OCI-LY7 (cell line): ENCODE data around the gene TBC1D20.

Experiments
- CTCF ChIP-seq: fragments of 200-600 bp; sonication (generic); conservative IDR thresholded peaks from 2 replicates; pipeline ENCODE4 v1.5.1; 2014; ENCODE audit warnings: mild to moderate bottlenecking, antibody characterized with exemption, low read length, moderate library complexity, mixed read lengths
- EZH2phosphoT487 ChIP-seq: fragments of 200-600 bp; sonication (generic); IDR thresholded peaks from 2 replicates; pipeline ENCODE4 v1.6.1; 2018; ENCODE audit warnings: low read depth, borderline replicate concordance, mild to moderate bottlenecking, mixed run types, antibody characterized with exemption, low read length, moderate library complexity, mixed read lengths

DNA sequence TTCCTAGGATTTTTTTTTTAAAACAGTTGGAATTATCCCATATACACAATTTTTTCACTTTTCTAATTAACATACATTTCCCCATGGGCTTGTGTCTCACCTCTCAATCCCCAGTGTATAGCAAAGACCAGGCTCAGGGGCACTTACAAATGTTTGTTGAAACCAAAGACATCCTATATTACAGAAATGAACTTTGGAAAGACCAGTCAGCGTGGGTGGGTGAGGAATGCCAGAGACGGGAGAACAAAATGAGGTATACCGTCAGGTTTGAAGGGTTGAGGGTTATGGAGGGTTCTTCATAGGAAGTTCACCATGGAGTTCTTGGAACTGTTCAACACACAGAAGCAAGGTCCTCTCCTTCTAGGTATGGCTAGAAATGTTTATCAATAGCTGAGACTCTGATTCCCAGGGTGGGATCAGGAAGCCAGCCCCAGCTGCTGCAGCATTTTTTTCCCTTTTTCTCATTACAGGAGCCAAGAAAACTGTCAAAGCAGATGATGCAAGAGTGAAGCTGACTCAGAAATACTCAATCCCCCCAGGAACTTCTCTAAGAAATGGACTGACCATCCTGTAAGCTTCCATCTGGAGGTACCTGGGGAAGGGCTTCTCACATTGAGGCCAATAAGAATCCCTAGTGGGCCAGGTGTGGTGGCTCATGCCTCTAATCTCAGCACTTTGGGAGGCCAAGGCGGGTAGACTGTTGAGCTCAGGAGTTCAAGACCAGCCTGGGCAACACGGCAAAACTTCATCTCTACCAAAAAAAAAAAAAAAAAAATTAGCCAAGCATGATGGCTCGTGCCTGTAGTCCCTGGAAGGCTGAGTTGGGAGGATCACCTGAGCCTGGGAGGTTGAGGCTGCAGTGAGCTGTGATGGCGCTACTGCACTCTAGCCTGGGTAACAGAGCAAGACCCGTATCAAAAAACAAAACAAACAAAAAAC is 15.9 kb upstream of the TBC1D20 start:
- TF ChIP-seq CTCF (no peak), EZH2phosphoT487 (no peak)
